Fibroblast of pulmonary artery (primary cell): ENCODE results near the gene FOXD3.

Experiments used
- DNase-seq: peaks from one replicate; pipeline ENCODE4 v3.0.0-alpha.2; 2010; ENCODE audit warnings: low read depth
- H3K4me3 ChIP-seq: replicated peaks from 2 replicates; pipeline ENCODE4 v1.5.1; 2011; ENCODE audit warnings: low read depth, mild to moderate bottlenecking, control low read depth, low read length, moderate library complexity
- TF ChIP-seq, protein P1 (sequence below): IDR thresholded peaks from 2 replicates; pipeline ENCODE4 v1.5.1; 2011; ENCODE audit warnings: mild to moderate bottlenecking, control low read depth, low read length, inconsistent platforms; ENCODE audit errors: missing control alignments

The FOXD3 gene

DNA sequence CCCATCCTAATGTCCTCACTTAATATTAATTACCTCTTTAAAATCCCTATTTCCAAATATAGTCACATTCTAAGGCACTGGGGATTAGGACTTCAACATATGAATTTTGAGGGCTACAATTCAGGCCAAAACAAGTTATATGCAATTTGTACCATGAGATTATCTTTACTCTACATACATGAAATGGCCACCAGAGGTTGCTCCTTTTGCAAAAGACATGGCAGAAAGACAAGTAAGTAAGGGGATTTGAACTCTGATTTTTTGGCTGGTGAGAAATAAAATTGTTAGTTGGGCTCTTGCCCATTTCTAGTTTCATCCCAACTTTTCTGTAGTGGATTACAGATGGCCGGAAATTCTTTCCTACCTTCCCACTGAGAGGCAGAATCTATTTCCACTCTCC, 40.2 kb downstream of the FOXD3 start:
- TF ChIP-seq, protein P1, sequence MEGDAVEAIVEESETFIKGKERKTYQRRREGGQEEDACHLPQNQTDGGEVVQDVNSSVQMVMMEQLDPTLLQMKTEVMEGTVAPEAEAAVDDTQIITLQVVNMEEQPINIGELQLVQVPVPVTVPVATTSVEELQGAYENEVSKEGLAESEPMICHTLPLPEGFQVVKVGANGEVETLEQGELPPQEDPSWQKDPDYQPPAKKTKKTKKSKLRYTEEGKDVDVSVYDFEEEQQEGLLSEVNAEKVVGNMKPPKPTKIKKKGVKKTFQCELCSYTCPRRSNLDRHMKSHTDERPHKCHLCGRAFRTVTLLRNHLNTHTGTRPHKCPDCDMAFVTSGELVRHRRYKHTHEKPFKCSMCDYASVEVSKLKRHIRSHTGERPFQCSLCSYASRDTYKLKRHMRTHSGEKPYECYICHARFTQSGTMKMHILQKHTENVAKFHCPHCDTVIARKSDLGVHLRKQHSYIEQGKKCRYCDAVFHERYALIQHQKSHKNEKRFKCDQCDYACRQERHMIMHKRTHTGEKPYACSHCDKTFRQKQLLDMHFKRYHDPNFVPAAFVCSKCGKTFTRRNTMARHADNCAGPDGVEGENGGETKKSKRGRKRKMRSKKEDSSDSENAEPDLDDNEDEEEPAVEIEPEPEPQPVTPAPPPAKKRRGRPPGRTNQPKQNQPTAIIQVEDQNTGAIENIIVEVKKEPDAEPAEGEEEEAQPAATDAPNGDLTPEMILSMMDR, result no peak
- DNase-seq, result no peak
- no peak overlapping the region for H3K4me3 ChIP-seq

DNA sequence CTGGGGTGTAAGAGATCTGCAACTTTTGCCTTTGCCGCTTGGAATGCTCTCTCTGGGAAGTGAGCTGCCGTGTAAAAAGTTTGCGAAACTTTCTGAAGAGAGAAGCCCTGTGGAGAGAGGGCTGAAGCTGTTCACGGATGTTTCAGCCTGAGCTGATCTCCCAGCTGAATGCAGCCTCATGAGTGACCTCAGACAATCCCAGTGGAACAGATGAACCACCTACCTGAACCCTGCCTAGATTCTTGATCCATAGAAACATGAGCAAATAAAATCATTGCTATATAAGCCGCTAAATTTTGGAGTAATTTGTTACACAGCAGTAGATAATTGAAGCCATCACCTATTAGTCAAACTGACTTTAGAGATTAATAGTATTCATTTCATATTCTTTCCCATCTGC, 40.6 kb downstream of the FOXD3 start:
- DNase-seq, result no peak
- TF ChIP-seq, protein P1, result no peak

DNA sequence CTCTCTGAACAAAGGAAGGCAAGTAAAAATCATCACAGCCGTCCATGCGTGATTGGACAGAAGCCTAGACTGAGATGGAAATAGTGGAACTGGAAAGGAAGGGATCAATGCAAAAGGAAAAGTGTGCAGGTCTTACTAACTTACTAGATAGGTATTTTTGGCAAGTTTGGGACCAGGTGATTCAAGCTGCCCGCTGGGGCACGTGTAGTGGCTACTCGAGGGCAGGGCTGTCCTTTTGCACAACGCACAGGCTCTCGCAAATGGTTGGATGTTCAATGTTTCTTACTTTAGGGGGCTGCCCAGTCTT, 44.5 kb downstream of the FOXD3 start:
- TF ChIP-seq, protein P1, result no peak
- no peak for DNase-seq
- H3K4me3 ChIP-seq, result peak overlapping the region; percentile 50

More for the DNA sequence above, 40.6 kb downstream of the FOXD3 start:
- no peak overlapping the region for H3K4me3 ChIP-seq

DNA sequence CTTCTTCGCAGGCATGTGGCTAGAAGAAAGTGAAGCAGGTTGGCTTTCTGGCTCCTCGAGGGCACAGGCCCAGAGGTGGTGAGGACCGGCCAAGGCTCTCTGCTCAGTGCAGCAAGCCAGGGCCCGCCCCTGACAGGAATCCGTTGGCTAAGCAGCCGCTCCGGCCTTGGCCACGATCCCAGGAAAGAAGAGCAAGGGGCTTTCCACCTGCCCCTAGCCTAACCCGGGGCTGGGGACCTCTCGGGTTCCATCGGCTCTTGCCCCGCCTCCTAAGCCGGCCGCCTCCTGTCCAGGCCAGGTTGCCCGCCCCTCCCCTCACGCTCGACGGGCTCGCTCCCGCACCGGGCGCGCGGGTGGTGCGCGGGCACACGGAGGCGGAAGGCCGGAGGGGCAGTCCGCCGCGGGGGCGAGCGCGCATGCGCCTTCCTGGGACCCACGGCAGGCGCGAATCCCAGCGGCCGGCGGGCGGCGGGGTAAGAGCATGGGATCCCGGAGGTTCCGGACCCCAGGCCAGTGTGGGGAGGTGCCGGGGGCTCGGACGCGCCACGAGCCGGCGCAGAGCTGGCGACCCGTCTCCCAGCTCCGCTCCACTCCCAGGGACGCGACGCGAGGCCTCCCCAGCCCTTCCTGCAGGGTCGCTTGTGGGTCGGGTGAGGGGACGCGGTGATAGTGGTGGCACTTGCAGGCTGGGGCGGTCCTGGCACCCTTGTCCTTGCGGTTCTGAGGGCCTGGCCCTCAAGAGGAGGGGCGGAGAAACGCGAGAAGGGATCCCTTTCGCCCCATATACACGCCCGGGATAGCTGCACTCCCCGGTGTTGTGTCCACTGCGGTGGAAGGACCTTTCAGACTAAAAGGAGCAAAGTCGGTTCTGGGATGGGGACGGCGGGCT, 45.1 kb downstream of the FOXD3 start, which contains the start of gene ALG6:
ALG6 (plus strand) TSS at position 413 of the 889 bp plus-strand sequence. CDS start 3,351 bp downstream, outside the sequence.
- H3K4me3 ChIP-seq, result peak within 1 kb of the TSS; percentile 89
- DNase-seq, result peak; percentile 94
- TF ChIP-seq, protein P1, result no peak

DNA sequence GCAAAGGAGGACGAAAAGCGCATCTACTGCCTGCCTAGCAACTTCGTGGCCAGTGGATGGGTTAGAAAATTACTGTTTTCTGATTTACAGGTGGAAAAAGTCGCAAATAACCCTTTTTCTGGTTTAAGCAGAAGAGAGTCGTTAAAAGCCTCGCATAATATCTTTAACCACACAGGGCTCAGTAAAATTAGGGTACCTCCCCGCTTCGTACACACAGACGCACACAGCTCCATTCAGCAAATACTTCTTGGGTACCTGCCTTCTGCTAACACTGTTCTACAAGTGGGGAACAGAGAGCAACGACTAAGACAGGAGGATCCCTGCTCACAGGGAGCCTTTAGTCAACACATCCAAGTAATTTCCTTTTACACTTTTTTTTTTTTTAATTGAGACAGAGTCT, 45.8 kb downstream of the FOXD3 start:
- TF ChIP-seq, protein P1, result no peak
- DNase-seq, result no peak
- H3K4me3 ChIP-seq, result peak overlapping the region; percentile 89
